HepG2 (cell line): ENCODE measurements around the gene INTS1. TPM values are rescaled to one million over a fixed set of nuclear protein-coding genes. Genes with fewer than 3 reads are reported as not detected.

Experiments
- AGO1 ChIP-seq: fragments of 200-400 bp; formaldehyde crosslinking; IDR thresholded peaks from 2 replicates; pipeline ENCODE4 v1.6.1; 2017; ENCODE audit warnings: mild to moderate bottlenecking, low read depth, low read length, moderate library complexity; ENCODE audit not compliant: poor library complexity, severe bottlenecking
- CREM ChIP-seq, 2 experiments: sonication (generic) in 1 of 2; formaldehyde crosslinking in 1 of 2; IDR thresholded peaks; 2 replicates each; pipeline versions ENCODE4 v1.4.0 to v1.6.1; 2016 to 2020; ENCODE audit warnings: antibody characterized with exemption in 1 of 2, mild to moderate bottlenecking in 1 of 2, missing genetic modification reagents in 1 of 2
- DNMT1 ChIP-seq: sonication (generic); formaldehyde crosslinking; IDR thresholded peaks from 2 replicates; pipeline ENCODE4 v1.5.1; 2020; ENCODE audit warnings: mild to moderate bottlenecking, missing genetic modification reagents
- FOXK1 ChIP-seq: sonication (generic); formaldehyde crosslinking; IDR thresholded peaks from 2 replicates; pipeline ENCODE4 v1.4.0; 2020; ENCODE audit warnings: low read depth, missing genetic modification reagents, borderline replicate concordance
- FOXM1 ChIP-seq: sonication (generic); formaldehyde crosslinking; IDR thresholded peaks from 2 replicates; pipeline ENCODE4 v1.5.0; 2020; ENCODE audit warnings: missing genetic modification reagents
- IKZF1 ChIP-seq: fragments of 450-650 bp; IDR thresholded peaks from 2 replicates; pipeline ENCODE4 v1.7.1; 2016
- IKZF5 ChIP-seq: IDR thresholded peaks from 2 replicates; pipeline ENCODE4 v1.6.1; 2018; ENCODE audit warnings: missing genetic modification reagents, mild to moderate bottlenecking, missing compliant biosample characterization
- NBN ChIP-seq: fragments of 450-650 bp; conservative IDR thresholded peaks from 2 replicates; pipeline ENCODE4 v1.6.1; 2017
- NCOR1 ChIP-seq: fragments of 200-600 bp; sonication (generic); IDR thresholded peaks from 2 replicates; pipeline ENCODE4 v1.7.0; 2017; ENCODE audit warnings: antibody characterized with exemption, low read length, borderline replicate concordance
- NR2C2 ChIP-seq: sonication (generic); formaldehyde crosslinking; IDR thresholded peaks from 2 replicates; pipeline ENCODE4 v1.4.0; 2020; ENCODE audit warnings: missing genetic modification reagents, mild to moderate bottlenecking, moderate library complexity, borderline replicate concordance
- ONECUT2 ChIP-seq: sonication (generic); formaldehyde crosslinking; IDR thresholded peaks from 2 replicates; pipeline ENCODE4 v1.4.0; 2020; ENCODE audit warnings: missing genetic modification reagents
- PCBP2 ChIP-seq: fragments of 200-400 bp; formaldehyde crosslinking; optimal IDR thresholded peaks from 2 replicates; pipeline ENCODE3; 2018; ENCODE audit warnings: low read length, low read depth; ENCODE audit not compliant: poor library complexity, severe bottlenecking
- SRF ChIP-seq: IDR thresholded peaks from 2 replicates; pipeline ENCODE4 v1.6.1; 2011; ENCODE audit warnings: mild to moderate bottlenecking, low read depth, low read length, moderate library complexity
- TFDP2 ChIP-seq: sonication (generic); formaldehyde crosslinking; IDR thresholded peaks from 2 replicates; pipeline ENCODE4 v1.4.0; 2020; ENCODE audit warnings: missing genetic modification reagents
- TRIM24 ChIP-seq: sonication (generic); formaldehyde crosslinking; IDR thresholded peaks from 2 replicates; pipeline ENCODE4 v1.8.0; 2022; ENCODE audit warnings: mild to moderate bottlenecking, missing genetic modification reagents
- ZBTB38 ChIP-seq: sonication (generic); formaldehyde crosslinking; IDR thresholded peaks from 2 replicates; pipeline ENCODE4 v1.5.1; 2020; ENCODE audit warnings: mild to moderate bottlenecking, missing genetic modification reagents
- ZBTB7B ChIP-seq: sonication (generic); formaldehyde crosslinking; IDR thresholded peaks from 2 replicates; pipeline ENCODE4 v1.4.0; 2020; ENCODE audit warnings: missing genetic modification reagents
- ZNF136 ChIP-seq: sonication (generic); formaldehyde crosslinking; IDR thresholded peaks from 2 replicates; pipeline ENCODE4 v1.8.1; 2022; ENCODE audit warnings: low read depth, mild to moderate bottlenecking, moderate library complexity, missing genetic modification reagents
- ZNF251 ChIP-seq: sonication (generic); formaldehyde crosslinking; IDR thresholded peaks from 2 replicates; pipeline ENCODE4 v1.9.0; 2021; ENCODE audit warnings: mild to moderate bottlenecking, missing genetic modification reagents
- ZNF383 ChIP-seq: sonication (generic); formaldehyde crosslinking; IDR thresholded peaks from 2 replicates; pipeline ENCODE4 v1.4.0; 2020; ENCODE audit warnings: missing genetic modification reagents, mild to moderate bottlenecking, borderline replicate concordance
- ZNF414 ChIP-seq: sonication (generic); formaldehyde crosslinking; IDR thresholded peaks from 2 replicates; pipeline ENCODE4 v1.5.0; 2020; ENCODE audit warnings: missing genetic modification reagents
- ZNF614 ChIP-seq: IDR thresholded peaks from 2 replicates; pipeline ENCODE4 v1.6.1; 2018; ENCODE audit warnings: missing biosample characterization, missing genetic modification reagents, inconsistent platforms, borderline replicate concordance
- ZNF737 ChIP-seq: sonication (generic); formaldehyde crosslinking; IDR thresholded peaks from 2 replicates; pipeline ENCODE4 v1.5.0; 2020; ENCODE audit warnings: missing genetic modification reagents, mild to moderate bottlenecking, borderline replicate concordance
- polyA plus RNA-seq, 8 experiments: library from polyadenylated mRNA; depleted of rRNA in 3 of 8; stranded (reverse) in 7 of 8; unstranded in 1 of 8; fragments of >200 nt; fragmentation: Illumina TruSeq in 4 of 8; extraction: Trizol in 4 of 8; gene quantifications; 2 replicates each; pipeline versions ENCODE4 v1.2.1 to v1.2.3, GENCODE V29; 2011 to 2016; ENCODE audit warnings: low read depth in 4 of 8, missing spikeins in 1 of 8, mixed read lengths in 1 of 8; ENCODE audit not compliant: insufficient read depth in 1 of 8
- total RNA-seq, 5 experiments: library from RNA; depleted of rRNA; stranded (reverse); fragments of >200 nt; fragmentation: Illumina TruSeq; extraction: Trizol; gene quantifications; 2 replicates each; pipeline ENCODE4 v1.2.3, GENCODE V29; 2016; ENCODE audit warnings: low read depth in 1 of 5
- TF ChIP-seq, protein P1 (sequence below): sonication (generic); formaldehyde crosslinking; IDR thresholded peaks from 2 replicates; pipeline ENCODE4 v1.5.1; 2020; ENCODE audit warnings: missing genetic modification reagents, mild to moderate bottlenecking, borderline replicate concordance
- TF ChIP-seq, protein P2 (sequence below): sonication (generic); formaldehyde crosslinking; IDR thresholded peaks from 2 replicates; pipeline ENCODE4 v1.8.1; 2023; ENCODE audit warnings: missing genetic modification reagents, inconsistent platforms, borderline replicate concordance

INTS1 gene
- total and polyA plus RNA-seq, 2 of the 13 experiments (the other 11 are each of a cell fraction or from before 2014, with no cell fraction given), result 13.7 to 29.0 TPM

DNA sequence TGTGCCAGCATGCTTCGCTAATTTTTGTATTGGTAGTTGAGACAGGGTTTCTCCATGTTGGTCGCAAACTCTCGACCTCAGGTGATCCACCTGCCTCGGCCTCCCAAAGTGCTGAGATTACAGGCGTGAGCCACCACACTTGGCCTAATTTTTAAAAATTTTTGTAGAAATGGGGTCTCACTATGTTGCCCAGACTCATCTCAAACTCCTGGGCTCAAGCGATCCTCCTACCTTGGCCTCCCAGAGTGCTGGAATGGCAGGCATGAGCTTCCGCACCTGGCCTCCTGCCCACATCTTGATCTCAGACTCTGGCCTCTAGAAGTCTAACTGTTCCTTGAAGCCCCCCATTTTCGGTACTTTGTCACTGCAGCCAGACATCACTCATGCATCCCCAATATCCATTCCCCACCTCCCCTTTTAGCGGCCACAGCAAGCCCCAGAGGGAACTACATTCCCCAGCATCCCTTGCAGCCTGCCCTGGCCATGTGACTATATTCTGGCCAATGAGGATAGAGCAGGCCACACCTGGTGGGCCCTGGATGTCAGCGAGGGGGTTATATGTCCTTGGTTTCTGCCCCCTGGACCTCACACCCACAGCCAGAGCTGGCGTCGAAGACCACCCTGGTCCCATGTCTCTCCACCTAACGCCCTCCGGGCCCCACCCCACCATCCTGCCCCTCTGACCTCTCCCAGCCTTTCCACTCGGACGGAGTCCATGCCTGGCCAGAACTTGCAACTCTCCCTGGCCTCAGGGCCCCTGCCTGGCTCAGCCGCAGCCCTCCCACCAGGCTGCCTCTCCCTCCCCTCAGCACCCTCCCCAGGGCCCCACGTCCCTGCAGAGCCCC, 78.7 kb downstream of the INTS1 start (continued):
- TF ChIP-seq TFDP2 (CRISPR knock-in tag) (no peak), ZNF251 (CRISPR knock-in tag) (no peak), ONECUT2 (CRISPR knock-in tag) (no peak), TRIM24 (no peak), ZNF383 (no peak), IKZF1 (no peak), AGO1 (no peak), IKZF5 (CRISPR knock-in tag) (peak; percentile 26; the same call in 1 of the 2 replicates), FOXM1 (CRISPR knock-in tag) (no peak), NCOR1 (no peak), DNMT1 (CRISPR knock-in tag) (no peak), ZBTB38 (CRISPR knock-in tag) (no peak), FOXK1 (CRISPR knock-in tag) (0 out of 2 replicates have a peak, but pooled peaks have one; percentile 16), ZNF414 (CRISPR knock-in tag) (no peak), ZNF737 (0 out of 2 replicates have a peak, but pooled peaks have one; percentile 51), PCBP2 (no peak), SRF (no peak), ZNF614 (CRISPR knock-in tag) (no peak), CREM (IDR thresholded peaks at IDR 0.05) (peak; percentile 47; the same call in 1 of the 2 replicates), CREM (CRISPR knock-in tag; IDR thresholded peaks at IDR 0.05) (no peak), NR2C2 (CRISPR knock-in tag) (peak; percentile 76), NBN (no peak), ZBTB7B (CRISPR knock-in tag) (0 out of 2 replicates have a peak, but pooled peaks have one; percentile 46), ZNF136 (CRISPR knock-in tag) (no peak)
- TF ChIP-seq, protein P1, sequence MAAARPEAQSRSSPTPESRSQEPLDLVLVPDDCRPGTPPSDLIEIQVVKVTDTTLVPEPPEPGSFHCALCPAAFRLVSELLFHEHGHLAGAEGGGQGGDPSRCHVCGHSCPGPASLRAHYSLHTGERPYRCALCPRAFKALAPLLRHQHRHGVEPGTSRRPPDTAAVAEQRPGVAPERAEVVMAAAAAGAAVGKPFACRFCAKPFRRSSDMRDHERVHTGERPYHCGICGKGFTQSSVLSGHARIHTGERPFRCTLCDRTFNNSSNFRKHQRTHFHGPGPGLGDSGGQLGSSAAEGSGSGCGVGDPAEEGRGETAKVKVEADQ (CRISPR knock-in tag), result no peak
- TF ChIP-seq, protein P2, sequence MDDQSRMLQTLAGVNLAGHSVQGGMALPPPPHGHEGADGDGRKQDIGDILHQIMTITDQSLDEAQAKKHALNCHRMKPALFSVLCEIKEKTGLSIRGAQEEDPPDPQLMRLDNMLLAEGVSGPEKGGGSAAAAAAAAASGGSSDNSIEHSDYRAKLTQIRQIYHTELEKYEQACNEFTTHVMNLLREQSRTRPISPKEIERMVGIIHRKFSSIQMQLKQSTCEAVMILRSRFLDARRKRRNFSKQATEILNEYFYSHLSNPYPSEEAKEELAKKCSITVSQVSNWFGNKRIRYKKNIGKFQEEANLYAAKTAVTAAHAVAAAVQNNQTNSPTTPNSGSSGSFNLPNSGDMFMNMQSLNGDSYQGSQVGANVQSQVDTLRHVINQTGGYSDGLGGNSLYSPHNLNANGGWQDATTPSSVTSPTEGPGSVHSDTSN (CRISPR knock-in tag), result no peak
